HCT116 (cell line): ENCODE results near the gene ELF5. TPM values are rescaled to one million over a fixed set of nuclear protein-coding genes. Genes with fewer than 3 reads are reported as not detected.

Experiments used
- ATAC-seq: fragments of 200-7000 bp; cut with Tn5 transposase; 2 replicates; pipeline ENCODE4 v1.9.1; 2020; ENCODE audit warnings: mild to moderate bottlenecking, moderate library complexity
- BruUV-seq: library from RNA; stranded (reverse); fragments of 400-500 nt; replicated peaks from 2 replicates; lab custom pipeline; 2021; lab: Mats Ljungman, UMichigan
- CTCF ChIA-PET: fragments of 300-600 bp; sonication (Branson Sonifier 250); formaldehyde crosslinking; loops from one replicate; lab custom pipeline; 2021; ENCODE audit warnings: antibody characterized with exemption; lab: Charles Lee
- POLR2A ChIA-PET: fragments of 300-600, 350-600 bp; sonication (Branson Sonifier 250); formaldehyde crosslinking; loops from one replicate; lab custom pipeline; 2021; ENCODE audit warnings: antibody characterized with exemption; lab: Charles Lee
- RAD21 ChIA-PET, 2 experiments: fragments of 300-600 bp; sonication (Branson Sonifier 250); formaldehyde crosslinking; loops; one replicate each; lab custom pipeline; 2023; ENCODE audit warnings: low total read pairs in 2 of 2; ENCODE audit not compliant: uncharacterized antibody in 2 of 2, unreplicated experiment in 2 of 2, low non-redundant PET in 1 of 2; lab: Charles Lee
- DNase-seq: peaks from one replicate; pipeline ENCODE4 v3.0.0-alpha.2; 2010; ENCODE audit warnings: low read depth, low spot score
- H2AFZ ChIP-seq: fragments of 200-600 bp; shearing (Covaris generic), sonication (generic); 2 replicates; pipeline ENCODE4 v1.6.1; 2017; ENCODE audit warnings: low read depth, mixed run types, mixed read lengths, antibody characterized with exemption, low read length; ENCODE audit not compliant: poor library complexity, severe bottlenecking
- H3K27ac ChIP-seq: 2 replicates; pipeline ENCODE4 v1.5.1; 2012; ENCODE audit warnings: low read depth, low read length
- H3K27me3 ChIP-seq: fragments of 200-600 bp; sonication (generic); 2 replicates; pipeline ENCODE4 v1.6.1; 2016; ENCODE audit warnings: mixed run types, low read length, mixed read lengths; ENCODE audit not compliant: insufficient read depth
- H3K36me3 ChIP-seq, 2 experiments: fragments of 200-500 bp in 1 of 2; fragments of 200-600 bp in 1 of 2; sonication (Bioruptor generic) in 1 of 2; sonication (generic) in 1 of 2; 2 replicates each; pipeline versions ENCODE4 v1.5.1 to v1.6.1; 2014 to 2016; ENCODE audit warnings: low read length in 2 of 2, inconsistent platforms in 1 of 2, mixed read lengths in 1 of 2, mixed run types in 1 of 2; ENCODE audit not compliant: insufficient read depth in 2 of 2, control insufficient read depth in 1 of 2
- H3K4me1 ChIP-seq, 2 experiments: fragments of 200-600 bp in 1 of 2; sonication (generic) in 1 of 2; 2 replicates each; pipeline versions ENCODE4 v1.5.1 to v1.6.1; 2012 to 2017; ENCODE audit warnings: low read length in 2 of 2, inconsistent platforms in 1 of 2, mild to moderate bottlenecking in 1 of 2, mixed read lengths in 1 of 2, mixed run types in 1 of 2, moderate library complexity in 1 of 2; ENCODE audit not compliant: insufficient read depth in 2 of 2, control insufficient read depth in 1 of 2
- H3K4me2 ChIP-seq: fragments of 200-600 bp; sonication (generic); 2 replicates; pipeline ENCODE4 v1.6.1; 2017; ENCODE audit warnings: mixed run types, low read length, mixed read lengths
- H3K4me3 ChIP-seq, 2 experiments: fragments of 200-600 bp in 1 of 2; sonication (generic) in 1 of 2; replicated peaks in 1 of 2; 2 replicates each; pipeline ENCODE4 v1.5.1; 2011 to 2016; ENCODE audit warnings: low read length in 2 of 2, control low read depth in 1 of 2, low read depth in 1 of 2, mild to moderate bottlenecking in 1 of 2, mixed read lengths in 1 of 2, mixed run types in 1 of 2
- H3K79me2 ChIP-seq: fragments of 200-600 bp; sonication (generic); 2 replicates; pipeline ENCODE4 v1.6.1; 2017; ENCODE audit warnings: mild to moderate bottlenecking, mixed run types, low read length, moderate library complexity, mixed read lengths; ENCODE audit not compliant: insufficient read depth
- H3K9ac ChIP-seq: fragments of 200-600 bp; sonication (generic); 2 replicates; pipeline ENCODE4 v1.6.1; 2016; ENCODE audit warnings: low read length, mixed read lengths
- H3K9me2 ChIP-seq: fragments of 200-600 bp; sonication (generic), shearing (Covaris generic); 2 replicates; pipeline ENCODE4 v1.6.1; 2017; ENCODE audit warnings: mixed run types, mild to moderate bottlenecking, moderate library complexity; ENCODE audit not compliant: insufficient read depth
- H3K9me3 ChIP-seq, 2 experiments: fragments of 200-500 bp in 1 of 2; fragments of 200-600 bp in 1 of 2; sonication (Bioruptor generic) in 1 of 2; sonication (generic) in 1 of 2; 2 replicates each; pipeline ENCODE4 v1.6.1; 2014 to 2017; ENCODE audit warnings: low read length in 2 of 2, mixed read lengths in 2 of 2, inconsistent platforms in 1 of 2, low read depth in 1 of 2, mild to moderate bottlenecking in 1 of 2, mixed run types in 1 of 2, moderate library complexity in 1 of 2; ENCODE audit not compliant: control insufficient read depth in 1 of 2, insufficient read depth in 1 of 2
- H4K20me1 ChIP-seq: fragments of 200-600 bp; sonication (generic), shearing (Covaris generic); 2 replicates; pipeline ENCODE4 v1.6.1; 2017; ENCODE audit warnings: mixed run types, mild to moderate bottlenecking, moderate library complexity; ENCODE audit not compliant: insufficient read depth
- ATF3 ChIP-seq: IDR thresholded peaks from 2 replicates; pipeline ENCODE4 v1.6.1; 2012
- CBX3 ChIP-seq: IDR thresholded peaks from 2 replicates; pipeline ENCODE4 v1.6.1; 2012; ENCODE audit warnings: low read depth
- EGR1 ChIP-seq: IDR thresholded peaks from 2 replicates; pipeline ENCODE4 v1.6.1; 2012; ENCODE audit warnings: low read depth
- ELF1 ChIP-seq: IDR thresholded peaks from 2 replicates; pipeline ENCODE4 v1.6.1; 2012; ENCODE audit warnings: low read depth, borderline replicate concordance
- EZH2 ChIP-seq: fragments of 200-600 bp; sonication (generic); IDR thresholded peaks from 2 replicates; pipeline ENCODE4 v1.6.1; 2017; ENCODE audit warnings: antibody characterized with exemption, mixed run types
- EZH2phosphoT487 ChIP-seq: fragments of 200-600 bp; IDR thresholded peaks from 2 replicates; pipeline ENCODE4 v1.6.1; 2018; ENCODE audit warnings: antibody characterized with exemption, borderline replicate concordance
- JUND ChIP-seq: IDR thresholded peaks from 2 replicates; pipeline ENCODE4 v1.6.1; 2012
- MAX ChIP-seq: IDR thresholded peaks from 2 replicates; pipeline ENCODE4 v1.6.1; 2012
- POLR2A ChIP-seq: IDR thresholded peaks from 2 replicates; pipeline ENCODE4 v1.7.0; 2011; ENCODE audit warnings: borderline replicate concordance; ENCODE audit not compliant: insufficient read depth, insufficient read length; ENCODE audit errors: extremely low read depth
- POLR2AphosphoS5 ChIP-seq: IDR thresholded peaks from 2 replicates; pipeline ENCODE4 v1.6.1; 2011; ENCODE audit warnings: mild to moderate bottlenecking, low read depth, low read length, moderate library complexity
- RAD21 ChIP-seq: IDR thresholded peaks from 2 replicates; pipeline ENCODE4 v1.6.1; 2012; ENCODE audit warnings: low read depth, mild to moderate bottlenecking
- REST ChIP-seq: IDR thresholded peaks from 2 replicates; pipeline ENCODE4 v1.6.1; 2012; ENCODE audit warnings: low read depth
- SIN3A ChIP-seq: IDR thresholded peaks from 2 replicates; pipeline ENCODE4 v1.6.1; 2012; ENCODE audit warnings: low read depth
- SP1 ChIP-seq: IDR thresholded peaks from 2 replicates; pipeline ENCODE4 v1.6.1; 2012; ENCODE audit warnings: low read depth
- SRF ChIP-seq: IDR thresholded peaks from 2 replicates; pipeline ENCODE4 v1.6.1; 2012; ENCODE audit warnings: low read depth
- TCF7L2 ChIP-seq: IDR thresholded peaks from 2 replicates; pipeline ENCODE4 v1.7.0; 2011; ENCODE audit warnings: borderline replicate concordance, inconsistent platforms; ENCODE audit not compliant: insufficient read depth, insufficient read length; ENCODE audit errors: extremely low read depth
- YY1 ChIP-seq: IDR thresholded peaks from 2 replicates; pipeline ENCODE4 v1.6.1; 2011; ENCODE audit warnings: low read length, low read depth, moderate library complexity, mild to moderate bottlenecking; ENCODE audit not compliant: insufficient replicate concordance; ENCODE audit errors: extremely low read depth
- ZFX ChIP-seq: fragments of 450-650 bp; IDR thresholded peaks from 2 replicates; pipeline ENCODE4 v1.6.1; 2017
- ZNF274 ChIP-seq: fragments of 200-500 bp; sonication (Bioruptor generic); IDR thresholded peaks from 2 replicates; pipeline ENCODE4 v1.6.1; 2014; ENCODE audit warnings: mild to moderate bottlenecking, low read depth, low read length, inconsistent platforms
- intact Hi-C: fragments of 100-400 bp; cut with micrococcal nuclease; formaldehyde crosslinking; loops from 2 replicates; pipeline ENCODE4 v1.10.0; 2022
- total RNA-seq: library from RNA; stranded (reverse); gene quantifications from one replicate; pipeline ENCODE4 v1.2.1, GENCODE V29; 2021; ENCODE audit not compliant: unreplicated experiment
- TF ChIP-seq, protein P1 (sequence below), 3 experiments: fragments of 200-600 bp in 1 of 3; sonication (generic) in 1 of 3; IDR thresholded peaks in 2 of 3; conservative IDR thresholded peaks in 1 of 3; 2 replicates each; pipeline ENCODE4 v1.5.1; 2012 to 2017; ENCODE audit warnings: low read depth in 2 of 3, low read length in 2 of 3, antibody characterized with exemption in 1 of 3, borderline replicate concordance in 1 of 3, control low read depth in 1 of 3, mild to moderate bottlenecking in 1 of 3, mixed read lengths in 1 of 3, mixed run types in 1 of 3, moderate library complexity in 1 of 3; ENCODE audit not compliant: insufficient read depth in 1 of 3

Gene ELF5
- total RNA-seq, 1 experiment from 2014 or later = 0.32 TPM

DNA sequence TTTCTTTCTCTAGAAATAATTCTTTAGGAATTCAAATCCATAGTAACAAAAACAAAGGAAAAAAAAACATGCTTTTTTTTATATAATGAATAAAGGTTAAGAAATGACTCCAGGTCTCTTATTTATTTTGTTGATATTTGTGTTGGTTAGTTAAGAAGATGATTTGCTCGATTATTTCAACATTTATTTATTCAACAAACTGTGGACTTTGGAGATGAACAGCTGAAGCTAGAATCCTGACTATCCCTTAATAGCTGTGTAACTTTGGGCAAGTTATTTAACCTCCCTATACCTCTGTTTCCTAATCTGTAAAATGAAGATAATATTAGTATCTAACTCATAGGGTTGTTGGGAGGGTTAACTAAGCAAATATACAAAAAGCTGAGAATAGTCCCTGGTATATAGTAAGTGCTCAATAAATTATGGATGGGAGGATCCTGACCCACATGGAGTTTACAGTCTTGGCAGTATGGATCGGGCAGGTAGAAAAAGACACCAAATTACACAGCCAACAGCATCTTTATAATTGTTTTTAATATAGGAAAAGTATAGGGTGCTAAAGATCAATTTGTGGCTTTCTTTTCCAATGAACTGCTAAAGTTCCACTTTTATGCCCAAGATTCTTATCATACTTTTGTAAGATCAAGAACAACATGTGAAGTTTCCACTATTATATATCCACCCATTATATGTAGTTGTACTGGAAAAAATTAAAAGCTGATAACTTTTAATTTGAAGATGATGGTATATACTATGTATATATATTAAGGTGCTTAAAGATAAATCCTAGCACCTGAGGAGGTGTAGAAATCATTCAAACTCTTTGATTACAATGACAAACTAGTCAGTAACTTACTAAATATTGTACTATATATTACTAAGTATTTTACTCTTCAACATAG is 76.1 kb downstream of the ELF5 start:
- POLR2A ChIA-PET = interaction anchor here (0.8 kb wide), 1 partner anchor 15 kb away, joined by 3 read pairs; no protein-coding TSS in a partner anchor

More for the DNA sequence above, 76.1 kb downstream of the ELF5 start:
- Histone ChIP-seq H3K4me3 (peak overlapping the region; percentile 83 to 89; a peak in 3 of 4 replicates), H2AFZ (peak overlapping the region; percentile 91), H3K36me3 (0 out of 4 replicates have a peak, but pooled peaks cover 0 to 10% of the 10 kb centered on the region in 2 experiments), H3K9ac (no peak overlapping the region), H3K79me2 (peaks cover 5% of the 10 kb centered on the region; the same call in 1 of the 2 replicates), H4K20me1 (no peaks in the 10 kb centered on the region), H3K4me2 (peak overlapping the region; percentile 91), H3K27me3 (no peaks in the 10 kb centered on the region), H3K9me2 (no peaks in the 10 kb centered on the region), H3K4me1 (peaks cover 4 to 21% of the 10 kb centered on the region in 2 experiments; a peak in 3 of 4 replicates), H3K27ac (no peak overlapping the region), H3K9me3 (no peaks in the 10 kb centered on the region)
- ATAC-seq = no peak
- BruUV-seq = no TSS peak
- no peak for DNase-seq
- CTCF ChIA-PET = interaction anchor here (1.0 to 1.1 kb wide), 2 partner anchors 31 to 71 kb away, joined by 4 read pairs; no protein-coding TSS in a partner anchor
- TF ChIP-seq EZH2 (no peak), POLR2AphosphoS5 (no peak), SRF (no peak), SP1 (no peak), ZNF274 (no peak), TCF7L2 (no peak), POLR2A (no peak), REST (no peak), EZH2phosphoT487 (no peak), MAX (no peak), ZFX (no peak), RAD21 (no peak), ATF3 (no peak), CBX3 (no peak), EGR1 (no peak), SIN3A (no peak), YY1 (no peak), ELF1 (no peak), JUND (no peak)
- TF ChIP-seq, protein P1, sequence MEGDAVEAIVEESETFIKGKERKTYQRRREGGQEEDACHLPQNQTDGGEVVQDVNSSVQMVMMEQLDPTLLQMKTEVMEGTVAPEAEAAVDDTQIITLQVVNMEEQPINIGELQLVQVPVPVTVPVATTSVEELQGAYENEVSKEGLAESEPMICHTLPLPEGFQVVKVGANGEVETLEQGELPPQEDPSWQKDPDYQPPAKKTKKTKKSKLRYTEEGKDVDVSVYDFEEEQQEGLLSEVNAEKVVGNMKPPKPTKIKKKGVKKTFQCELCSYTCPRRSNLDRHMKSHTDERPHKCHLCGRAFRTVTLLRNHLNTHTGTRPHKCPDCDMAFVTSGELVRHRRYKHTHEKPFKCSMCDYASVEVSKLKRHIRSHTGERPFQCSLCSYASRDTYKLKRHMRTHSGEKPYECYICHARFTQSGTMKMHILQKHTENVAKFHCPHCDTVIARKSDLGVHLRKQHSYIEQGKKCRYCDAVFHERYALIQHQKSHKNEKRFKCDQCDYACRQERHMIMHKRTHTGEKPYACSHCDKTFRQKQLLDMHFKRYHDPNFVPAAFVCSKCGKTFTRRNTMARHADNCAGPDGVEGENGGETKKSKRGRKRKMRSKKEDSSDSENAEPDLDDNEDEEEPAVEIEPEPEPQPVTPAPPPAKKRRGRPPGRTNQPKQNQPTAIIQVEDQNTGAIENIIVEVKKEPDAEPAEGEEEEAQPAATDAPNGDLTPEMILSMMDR (IDR thresholded peaks at IDR 0.05 in 2 of 3, conservative IDR thresholded peaks at IDR 0.05 in 1 of 3; ENCODE audit: borderline replicate concordance in 1 of 3, insufficient read depth in 1 of 3, low read depth in 2 of 3, low read length in 2 of 3) = no peak
- intact Hi-C loops = no loop called here
- RAD21 ChIA-PET = no interaction called here
